ENCODE data around the gene SIRT4. TPM values are rescaled to one million over a fixed set of nuclear protein-coding genes. Genes with fewer than 3 reads are reported as not detected.

The SIRT4 gene
- total RNA-seq, 1 experiment from 2014 or later: 2.8 TPM

- intact Hi-C loops (cut with micrococcal nuclease): no loop called here
- Histone ChIP-seq H3K27ac (ENCODE audit: low read depth, low read length) (no peak overlapping the region), H3K4me3 (replicated peaks in 1 of 2; ENCODE audit: low read depth in 1 of 2, low read length in 2 of 2) (no peak overlapping the region), H3K9me3 (ENCODE audit: control insufficient read depth in 1 of 2, insufficient read depth in 1 of 2, low read depth in 1 of 2, low read length in 2 of 2) (no peaks in the 10 kb centered on the region), H3K4me1 (ENCODE audit: control insufficient read depth in 1 of 2, insufficient read depth in 2 of 2, low read length in 2 of 2) (no peaks in the 10 kb centered on the region), H2AFZ (ENCODE audit: low read depth, low read length, poor library complexity, severe bottlenecking) (no peak overlapping the region), H3K9me2 (ENCODE audit: insufficient read depth) (no peaks in the 10 kb centered on the region), H3K79me2 (ENCODE audit: insufficient read depth, low read length) (no peaks in the 10 kb centered on the region), H4K20me1 (ENCODE audit: insufficient read depth) (no peaks in the 10 kb centered on the region), H3K4me2 (ENCODE audit: low read length) (no peak overlapping the region), H3K9ac (ENCODE audit: low read length) (no peak overlapping the region), H3K27me3 (ENCODE audit: insufficient read depth, low read length) (no peaks in the 10 kb centered on the region), H3K36me3 (ENCODE audit: control insufficient read depth in 1 of 2, insufficient read depth in 2 of 2, low read length in 2 of 2) (peaks cover 2 to 3% of the 10 kb centered on the region in 2 experiments; a peak in 2 of 4 replicates)
- ChIA-PET CTCF (no interaction called here), RAD21 (ENCODE audit: low non-redundant PET in 1 of 2, low total read pairs in 2 of 2, uncharacterized antibody in 2 of 2, unreplicated experiment in 2 of 2) (no interaction called here), POLR2A (no interaction called here)
- DNase-seq (ENCODE audit: low read depth, low spot score) (no peak), ATAC-seq (no peak)
- TF ChIP-seq EZH2 (IDR thresholded peaks at IDR 0.05): no peak
- no peak for TF ChIP-seq ELF1 (IDR thresholded peaks at IDR 0.05; ENCODE audit: borderline replicate concordance, low read depth)
- TF ChIP-seq POLR2AphosphoS5 (IDR thresholded peaks at IDR 0.05; ENCODE audit: low read depth, low read length): no peak
- no peak for TF ChIP-seq CBX3 (IDR thresholded peaks at IDR 0.05; ENCODE audit: low read depth)
- TF ChIP-seq EGR1 (IDR thresholded peaks at IDR 0.05; ENCODE audit: low read depth): no peak
- no peak for TF ChIP-seq SP1 (IDR thresholded peaks at IDR 0.05; ENCODE audit: low read depth)
- no peak for TF ChIP-seq SIN3A (IDR thresholded peaks at IDR 0.05; ENCODE audit: low read depth)
- TF ChIP-seq ZFX (IDR thresholded peaks at IDR 0.05): no peak
- no peak for TF ChIP-seq ZBTB33 (IDR thresholded peaks at IDR 0.05; ENCODE audit: extremely low read depth, insufficient replicate concordance, low read length)
- no peak for TF ChIP-seq SRF (IDR thresholded peaks at IDR 0.05; ENCODE audit: low read depth)
- TF ChIP-seq CEBPB (IDR thresholded peaks at IDR 0.05; ENCODE audit: low read depth): no peak
- no peak for TF ChIP-seq POLR2A (IDR thresholded peaks at IDR 0.05; ENCODE audit: borderline replicate concordance, extremely low read depth, insufficient read depth, insufficient read length)
- TF ChIP-seq MAX (IDR thresholded peaks at IDR 0.05): no peak
- no peak for TF ChIP-seq JUND (IDR thresholded peaks at IDR 0.05)
- TF ChIP-seq TCF7L2 (IDR thresholded peaks at IDR 0.05; ENCODE audit: borderline replicate concordance, extremely low read depth, insufficient read depth, insufficient read length): no peak
- no peak for TF ChIP-seq EZH2phosphoT487 (IDR thresholded peaks at IDR 0.05; ENCODE audit: borderline replicate concordance)
- no peak for TF ChIP-seq CTCF (IDR thresholded peaks at IDR 0.05 in 2 of 3, conservative IDR thresholded peaks at IDR 0.05 in 1 of 3; ENCODE audit: borderline replicate concordance in 1 of 3, insufficient read depth in 1 of 3, low read depth in 2 of 3, low read length in 2 of 3)
- TF ChIP-seq YY1 (IDR thresholded peaks at IDR 0.05; ENCODE audit: extremely low read depth, insufficient replicate concordance, low read depth, low read length): no peak
- no peak for TF ChIP-seq FOSL1 (IDR thresholded peaks at IDR 0.05; ENCODE audit: low read depth)
- BruUV-seq (replicated peaks): no TSS peak
These were observed 43.9 kb downstream of the SIRT4 start for GRCh38 chr12:120346031-120346430.

Data from HCT116 (cell line).